Thyroid gland (tissue), 4 donors: ENCODE data around the gene AGXT2. TPM values are rescaled to one million over a fixed set of nuclear protein-coding genes. Genes with fewer than 3 reads are reported as not detected.

ENCODE experiments used
- DNase-seq, 2 donors: peaks; one replicate each; pipeline ENCODE4 v3.0.0-alpha.2; 2019
- H3K27ac ChIP-seq, 3 donors: fragments of 200-600 bp; sonication (generic); 1 replicate in 2 of 3; 2 replicates in 1 of 3; pipeline ENCODE4 v1.5.1; 2016 to 2019; ENCODE audit warnings: mild to moderate bottlenecking in 1 of 3, moderate library complexity in 1 of 3
- H3K27me3 ChIP-seq: fragments of 200-600 bp; sonication (generic); one replicate; pipeline ENCODE4 v1.5.1; 2019
- H3K36me3 ChIP-seq, 2 donors: fragments of 200-600 bp; sonication (generic); one replicate each; pipeline ENCODE4 v1.5.1; 2016 to 2019
- H3K4me1 ChIP-seq, 2 donors: fragments of 200-600 bp; sonication (generic); one replicate each; pipeline ENCODE4 v1.5.1; 2017 to 2019
- H3K4me3 ChIP-seq, 3 donors: fragments of 200-600 bp; sonication (generic); replicated peaks in 1 of 3; 1 replicate in 2 of 3; 2 replicates in 1 of 3; pipeline ENCODE4 v1.5.1; 2016; ENCODE audit warnings: mild to moderate bottlenecking in 1 of 3
- H3K9me3 ChIP-seq: fragments of 200-600 bp; sonication (generic); one replicate; pipeline ENCODE4 v1.5.1; 2017
- CTCF ChIP-seq, 6 experiments: fragments of 200-600 bp in 3 of 6; fragments of 450-650 bp in 3 of 6; sonication (generic) in 3 of 6; IDR thresholded peaks; one replicate each; pipeline ENCODE4 v1.5.1; 2016 to 2019; ENCODE audit warnings: antibody characterized with exemption in 6 of 6, mild to moderate bottlenecking in 2 of 6, inconsistent platforms in 1 of 6, moderate library complexity in 1 of 6
- POLR2A ChIP-seq, 2 donors: fragments of 450-650 bp; IDR thresholded peaks; one replicate each; pipeline ENCODE4 v1.6.1; 2017; ENCODE audit warnings: antibody characterized with exemption in 2 of 2, mild to moderate bottlenecking in 2 of 2, moderate library complexity in 1 of 2
- WGBS, 2 donors: methylation state at CpG; one replicate each; pipeline ENCODE4 v1.1.5; 2017; 5-methylcytosine and 5-hydroxymethylcytosine counted together
- intact Hi-C: fragments of 100-400 bp; cut with DNase I; formaldehyde crosslinking; loops from one replicate; pipeline ENCODE4 v1.15.1; 2023
- total RNA-seq, 4 donors: library from RNA; depleted of rRNA; stranded (reverse); fragments of >200 nt; gene quantifications; one replicate each; pipeline ENCODE4 v1.2.3, GENCODE V29; 2016

The AGXT2 gene
- total RNA-seq, 4 donors from 2014 or later = not detected

GRCh38 chr5:35023391-35024178 lies 24.2 kb downstream of the AGXT2 start:
- TF ChIP-seq CTCF (IDR thresholded peaks at IDR 0.05) (no peak), POLR2A (IDR thresholded peaks at IDR 0.05) (no peak)
- H3K4me1 ChIP-seq = no peaks in the 10 kb centered on the region
- no peaks in the 10 kb centered on the region for H3K9me3 ChIP-seq
- no peaks in the 10 kb centered on the region for H3K36me3 ChIP-seq
- intact Hi-C loops = no loop called here
- no peak overlapping the region for H3K27ac ChIP-seq
- H3K27me3 ChIP-seq = no peaks in the 10 kb centered on the region
- 76 to 93% methylated on average over 7 of the region's 7 CpGs for WGBS, 2 donors
- no peak overlapping the region for H3K4me3 ChIP-seq
- no peak for DNase-seq

DNA sequence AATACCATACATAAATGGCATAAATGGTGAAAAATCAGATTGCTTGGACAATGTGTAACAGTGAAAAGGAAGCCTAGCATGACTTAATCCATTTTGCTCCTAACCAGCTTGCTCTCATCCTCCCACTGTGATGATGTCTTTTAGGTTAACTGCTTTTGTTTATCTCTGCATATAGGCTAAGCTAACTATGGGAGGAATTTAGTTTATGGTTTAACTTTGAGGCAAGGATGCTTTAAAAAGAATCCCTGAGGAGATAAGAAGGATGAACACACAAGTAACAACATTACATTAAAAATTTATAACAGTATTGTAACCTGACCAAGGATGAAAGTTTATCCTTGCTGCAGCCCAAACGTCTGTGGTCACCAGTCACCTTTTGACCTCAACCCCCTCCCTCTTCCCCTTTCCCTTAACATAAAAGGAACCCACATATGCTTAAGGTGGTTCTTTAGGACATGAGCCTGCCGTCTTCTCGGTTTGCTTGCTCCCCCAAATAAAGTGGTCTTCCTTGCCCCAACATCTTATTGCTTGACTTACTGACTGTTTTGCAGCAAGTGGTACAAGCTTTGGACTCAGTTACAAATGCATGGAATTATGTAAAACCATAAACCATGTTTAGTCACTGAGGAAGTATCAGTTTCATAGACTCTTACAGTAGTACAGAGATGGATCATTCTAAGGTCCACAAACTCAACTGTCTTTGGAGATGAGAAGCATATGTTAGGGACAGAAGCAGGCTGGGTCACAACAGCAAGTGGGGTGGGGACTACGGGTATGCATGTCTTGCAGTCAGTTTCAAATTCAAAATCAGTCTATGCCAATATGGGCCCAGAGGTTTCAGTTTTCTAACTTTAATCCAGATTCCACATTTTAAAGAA lies 31.3 kb downstream of the AGXT2 start:
- no peak for TF ChIP-seq POLR2A (IDR thresholded peaks at IDR 0.05)
- TF ChIP-seq CTCF (IDR thresholded peaks at IDR 0.05) = no peak
- Histone ChIP-seq H3K4me1 (no peaks in the 10 kb centered on the region), H3K4me3 (no peak overlapping the region), H3K27me3 (no peaks in the 10 kb centered on the region), H3K9me3 (no peaks in the 10 kb centered on the region), H3K36me3 (no peaks in the 10 kb centered on the region), H3K27ac (no peak overlapping the region)
- DNase-seq = no peak
- WGBS, 2 donors = 60 to 67% methylated on average over 4 of the region's 4 CpGs
- intact Hi-C loops = no loop called here

- intact Hi-C loops = no loop called here
- Histone ChIP-seq H3K4me3 (no peak overlapping the region), H3K9me3 (no peaks in the 10 kb centered on the region), H3K27me3 (no peaks in the 10 kb centered on the region), H3K36me3 (no peaks in the 10 kb centered on the region), H3K27ac (no peak overlapping the region), H3K4me1 (no peaks in the 10 kb centered on the region)
- DNase-seq = no peak
- TF ChIP-seq CTCF (IDR thresholded peaks at IDR 0.05) = no peak
- no peak for TF ChIP-seq POLR2A (IDR thresholded peaks at IDR 0.05)
- WGBS, 2 donors = 82 to 83% methylated on average over 4 of the region's 4 CpGs
These were observed 32.7 kb downstream of the AGXT2 start for GRCh38 chr5:35015063-35015462.

DNA sequence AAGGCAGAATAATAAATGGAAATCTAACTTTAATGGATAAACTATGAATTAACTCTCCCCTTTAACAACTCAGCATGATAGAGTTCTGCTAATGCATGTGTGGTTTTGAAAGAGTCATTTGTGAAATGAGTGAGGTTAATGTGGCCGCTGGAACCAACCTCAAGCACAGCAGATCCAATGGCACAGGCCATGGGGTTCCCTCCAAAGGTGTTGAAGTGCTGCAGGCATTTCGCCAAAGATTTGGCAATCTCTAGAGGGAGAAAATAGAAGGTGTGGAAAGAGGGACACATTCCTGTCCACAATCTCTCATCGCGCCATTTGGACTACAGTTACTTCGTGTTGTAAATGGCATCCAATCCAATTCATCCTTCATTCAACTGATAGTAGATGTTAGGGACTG lies 35.0 kb downstream of the AGXT2 start:
- Histone ChIP-seq H3K27me3 (no peaks in the 10 kb centered on the region), H3K4me1 (no peaks in the 10 kb centered on the region), H3K9me3 (no peaks in the 10 kb centered on the region), H3K27ac (no peak overlapping the region), H3K36me3 (no peaks in the 10 kb centered on the region), H3K4me3 (no peak overlapping the region)
- 84 to 87% methylated on average over 5 of the region's 5 CpGs for whole genome bisulfite sequencing, 2 donors
- intact Hi-C loops = no loop called here
- peak in 1 of 2 donors; percentile 9 for DNase-seq
- TF ChIP-seq CTCF (IDR thresholded peaks at IDR 0.05) = no peak
- TF ChIP-seq POLR2A (IDR thresholded peaks at IDR 0.05) = no peak

DNA sequence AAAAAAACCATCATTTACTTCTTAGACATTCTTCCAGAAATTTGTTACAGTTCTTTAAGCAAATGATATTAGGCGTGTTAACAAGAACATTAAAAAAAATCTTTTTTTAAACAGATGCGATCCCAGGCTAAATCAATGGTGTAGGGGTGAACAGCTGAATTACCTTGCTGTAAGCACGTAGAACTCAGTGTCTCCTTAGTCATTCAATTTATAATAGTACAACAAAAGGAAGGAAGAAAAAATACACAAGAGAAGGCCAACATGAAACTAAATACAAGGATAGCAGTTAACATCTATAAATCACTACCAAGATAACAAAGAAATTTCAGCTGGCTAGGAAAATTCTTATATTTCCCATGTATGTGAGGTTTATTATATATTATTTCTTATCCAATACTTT lies 35.4 kb downstream of the AGXT2 start:
- no peak for TF ChIP-seq CTCF (IDR thresholded peaks at IDR 0.05)
- TF ChIP-seq POLR2A (IDR thresholded peaks at IDR 0.05) = no peak
- H3K27me3 ChIP-seq = no peaks in the 10 kb centered on the region

More for the DNA sequence above, 35.4 kb downstream of the AGXT2 start:
- Histone ChIP-seq H3K36me3 (no peaks in the 10 kb centered on the region), H3K27ac (no peak overlapping the region), H3K4me3 (no peak overlapping the region), H3K9me3 (no peaks in the 10 kb centered on the region), H3K4me1 (no peaks in the 10 kb centered on the region)
- DNase-seq = no peak
- WGBS, 2 donors = 82 to 88% methylated on average over 3 of the region's 3 CpGs
- intact Hi-C loops = no loop called here
